ENCODE measurements around the gene ABHD2.

DNA sequence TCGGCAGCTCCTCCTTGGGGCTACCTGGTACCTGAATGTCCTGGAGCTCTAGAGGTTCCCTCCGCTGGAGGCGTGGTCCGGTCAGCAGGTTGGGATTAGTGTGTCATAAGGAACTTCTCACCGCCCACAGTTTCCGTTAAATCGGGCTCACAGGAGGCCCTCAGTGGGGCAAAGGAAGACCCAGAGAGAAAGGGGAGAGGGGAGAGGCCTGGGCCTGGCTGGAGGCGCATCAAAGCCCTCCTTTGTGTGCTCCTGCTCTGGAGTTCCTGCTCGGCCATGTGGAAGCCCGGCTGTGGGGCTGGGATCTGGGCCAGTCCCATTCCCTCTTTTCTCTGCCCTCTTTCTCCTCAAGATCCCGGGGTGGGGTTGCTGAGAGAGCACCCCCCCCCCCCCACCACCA lies 133.3 kb downstream of the ABHD2 start, which contains the start of gene RLBP1:
- TF ChIP-seq ZNF274 (IDR thresholded peaks at IDR 0.05; ENCODE audit: low read depth, low read length), result no peak
- TF ChIP-seq SUZ12 (IDR thresholded peaks at IDR 0.05; ENCODE audit: extremely low read depth, insufficient read depth, insufficient read length), result no peak

All from NT2/D1 (cell line).